ENCODE results near the gene NTRK3.
"Not testable (repeated sequence)": the region's sequence is repeated elsewhere in the genome, so short reads cannot be mapped to it uniquely, and the experiment has no call there.

NTRK3 gene

GRCh38 chr15:87860743-87861142 is 395.8 kb downstream of the NTRK3 start:
- no peak for DNase-seq

GRCh38 chr15:87858651-87859050 is 397.9 kb downstream of the NTRK3 start:
- DNase-seq: no peak

GRCh38 chr15:87851497-87851896 is 405.0 kb downstream of the NTRK3 start:
- DNase-seq: no peak

GRCh38 chr15:87850916-87851315 is 405.6 kb downstream of the NTRK3 start:
- no peak for DNase-seq

GRCh38 chr15:87849181-87849580 is 407.4 kb downstream of the NTRK3 start:
- DNase-seq: no peak

GRCh38 chr15:87848012-87848411 is 408.5 kb downstream of the NTRK3 start:
- DNase-seq: no peak

- DNase-seq: no peak
These were observed 409.8 kb downstream of the NTRK3 start for GRCh38 chr15:87846746-87847145.

GRCh38 chr15:87843312-87843711 is 413.2 kb downstream of the NTRK3 start:
- no peak for DNase-seq

GRCh38 chr15:87841426-87841998 is 415.0 kb downstream of the NTRK3 start:
- no peak for DNase-seq

- not testable (repeated sequence) for DNase-seq
These were observed 420.7 kb downstream of the NTRK3 start for GRCh38 chr15:87835830-87836229.

- not testable (repeated sequence) for DNase-seq
These were observed 423.2 kb downstream of the NTRK3 start for GRCh38 chr15:87833333-87833732.

GRCh38 chr15:87829332-87830050 is 427.0 kb downstream of the NTRK3 start:
- DNase-seq: no peak

- DNase-seq: no peak
These were observed 427.9 kb downstream of the NTRK3 start for GRCh38 chr15:87828608-87829007.

GRCh38 chr15:87827131-87827530 is 429.4 kb downstream of the NTRK3 start:
- no peak for DNase-seq

GRCh38 chr15:87826119-87826747 is 430.3 kb downstream of the NTRK3 start:
- DNase-seq: no peak

GRCh38 chr15:87818756-87819155 is 437.8 kb downstream of the NTRK3 start:
- no peak for DNase-seq

GRCh38 chr15:87817553-87817952 is 439.0 kb downstream of the NTRK3 start:
- no peak for DNase-seq

GRCh38 chr15:87816811-87817210 is 439.7 kb downstream of the NTRK3 start:
- DNase-seq: no peak

- no peak for DNase-seq
These were observed 440.5 kb downstream of the NTRK3 start for GRCh38 chr15:87816016-87816415.

Data from NCI-H1930 (cell line).